Inflammatory macrophage treated with lipopolysaccharide for 1 hour (primary cell): ENCODE results near the gene ARV1.
A peak's percentile ranks its signal among the peaks of the same experiment; 100 is the strongest.
"Not testable (repeated sequence)": the region's sequence is repeated elsewhere in the genome, so short reads cannot be mapped to it uniquely, and the experiment has no call there.

ENCODE experiments used
- DNase-seq, 2 donors: peaks; one replicate each; pipeline ENCODE4 v3.0.0-alpha.2; 2020 to 2022

Gene ARV1

GRCh38 chr1:230976825-230977747 is 1.8 kb upstream of the ARV1 start:
- DNase-seq, result peak; percentile 36 to 45

- DNase-seq, result no peak
Observed at GRCh38 chr1:230977761-230978490, 968 bp upstream of the ARV1 start.

- DNase-seq, result no peak
Observed at GRCh38 chr1:230979389-230979716, 459 bp downstream of the ARV1 start.

GRCh38 chr1:230979952-230980351 is 1.1 kb downstream of the ARV1 start:
- no peak for DNase-seq

GRCh38 chr1:230982696-230983095 is 3.8 kb downstream of the ARV1 start:
- DNase-seq, result no peak

- DNase-seq, result no peak
Observed at GRCh38 chr1:230983811-230984210, 4.9 kb downstream of the ARV1 start.

GRCh38 chr1:230984622-230985515 is 6.0 kb downstream of the ARV1 start:
- not testable (repeated sequence) for DNase-seq

- DNase-seq, result no peak
Observed at GRCh38 chr1:230985711-230986110, 6.8 kb downstream of the ARV1 start.

- no peak for DNase-seq
Observed at GRCh38 chr1:230986976-230987375, 8.1 kb downstream of the ARV1 start.

GRCh38 chr1:230987448-230987847 is 8.6 kb downstream of the ARV1 start:
- DNase-seq, result no peak

GRCh38 chr1:230992100-230992774 is 13.3 kb downstream of the ARV1 start:
- no peak for DNase-seq

GRCh38 chr1:230994860-230995259 is 16.0 kb downstream of the ARV1 start:
- no peak for DNase-seq

GRCh38 chr1:231000201-231000600 is 21.3 kb downstream of the ARV1 start:
- no peak for DNase-seq

GRCh38 chr1:231000639-231001038 is 21.7 kb downstream of the ARV1 start:
- DNase-seq, result no peak

- DNase-seq, result no peak
Observed at GRCh38 chr1:231001892-231002291, 23.0 kb downstream of the ARV1 start.

- DNase-seq, result not testable (repeated sequence)
Observed at GRCh38 chr1:231007535-231007934, 28.6 kb downstream of the ARV1 start.

GRCh38 chr1:231011360-231011759 is 32.5 kb downstream of the ARV1 start:
- DNase-seq, result no peak

- no peak for DNase-seq
Observed at GRCh38 chr1:231011963-231012362, 33.1 kb downstream of the ARV1 start.

- no peak for DNase-seq
Observed at GRCh38 chr1:231013391-231014015, 34.6 kb downstream of the ARV1 start.

- DNase-seq, result no peak
Observed at GRCh38 chr1:231016234-231016633, 37.3 kb downstream of the ARV1 start.

GRCh38 chr1:231016966-231017365 is 38.1 kb downstream of the ARV1 start:
- DNase-seq, result no peak

- no peak for DNase-seq
Observed at GRCh38 chr1:231019711-231020110, 40.8 kb downstream of the ARV1 start.
